ENCODE results near the gene MDH1.
"Not testable (repeated sequence)": the region's sequence is repeated elsewhere in the genome, so short reads cannot be mapped to it uniquely, and the experiment has no call there.

The MDH1 gene

GRCh38 chr2:63610525-63610924 lies 21.8 kb downstream of the MDH1 start:
- no peak overlapping the region for H3K27ac ChIP-seq
- TF ChIP-seq ZFX (IDR thresholded peaks at IDR 0.05; ENCODE audit: borderline replicate concordance): no peak
- TF ChIP-seq, protein P1, sequence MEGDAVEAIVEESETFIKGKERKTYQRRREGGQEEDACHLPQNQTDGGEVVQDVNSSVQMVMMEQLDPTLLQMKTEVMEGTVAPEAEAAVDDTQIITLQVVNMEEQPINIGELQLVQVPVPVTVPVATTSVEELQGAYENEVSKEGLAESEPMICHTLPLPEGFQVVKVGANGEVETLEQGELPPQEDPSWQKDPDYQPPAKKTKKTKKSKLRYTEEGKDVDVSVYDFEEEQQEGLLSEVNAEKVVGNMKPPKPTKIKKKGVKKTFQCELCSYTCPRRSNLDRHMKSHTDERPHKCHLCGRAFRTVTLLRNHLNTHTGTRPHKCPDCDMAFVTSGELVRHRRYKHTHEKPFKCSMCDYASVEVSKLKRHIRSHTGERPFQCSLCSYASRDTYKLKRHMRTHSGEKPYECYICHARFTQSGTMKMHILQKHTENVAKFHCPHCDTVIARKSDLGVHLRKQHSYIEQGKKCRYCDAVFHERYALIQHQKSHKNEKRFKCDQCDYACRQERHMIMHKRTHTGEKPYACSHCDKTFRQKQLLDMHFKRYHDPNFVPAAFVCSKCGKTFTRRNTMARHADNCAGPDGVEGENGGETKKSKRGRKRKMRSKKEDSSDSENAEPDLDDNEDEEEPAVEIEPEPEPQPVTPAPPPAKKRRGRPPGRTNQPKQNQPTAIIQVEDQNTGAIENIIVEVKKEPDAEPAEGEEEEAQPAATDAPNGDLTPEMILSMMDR (IDR thresholded peaks at IDR 0.05): no peak

- H3K27ac ChIP-seq: no peak overlapping the region
- TF ChIP-seq, protein P1 (IDR thresholded peaks at IDR 0.05): no peak
- no peak for TF ChIP-seq ZFX (IDR thresholded peaks at IDR 0.05; ENCODE audit: borderline replicate concordance)
These were observed 24.7 kb downstream of the MDH1 start for GRCh38 chr2:63613391-63613901.

DNA sequence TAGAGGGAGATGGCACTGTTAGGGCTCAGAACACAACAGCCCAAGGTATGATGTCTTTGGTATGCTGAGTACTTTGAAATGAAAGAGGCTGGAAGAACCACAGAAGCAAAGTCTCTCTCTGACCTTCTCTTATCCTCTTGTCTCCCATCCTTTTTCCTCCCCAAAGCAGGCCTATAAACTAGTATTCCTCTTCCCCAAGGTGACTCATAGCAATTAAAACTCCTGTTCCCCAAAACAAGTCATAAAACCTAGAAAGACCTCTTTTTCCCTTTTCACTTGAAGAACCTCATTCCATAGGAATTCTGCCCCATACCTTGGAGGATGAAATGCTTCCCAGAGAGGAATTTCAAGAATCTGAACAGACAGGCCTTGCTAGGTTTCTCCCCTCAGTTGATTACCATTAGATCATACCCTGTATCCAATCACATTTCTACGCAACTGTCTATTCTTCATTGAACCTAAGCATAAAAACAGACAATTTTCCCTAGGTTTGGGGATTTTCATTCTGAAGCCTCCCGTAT lies 25.7 kb downstream of the MDH1 start:
- TF ChIP-seq ZFX (IDR thresholded peaks at IDR 0.05; ENCODE audit: borderline replicate concordance): no peak
- TF ChIP-seq, protein P1 (IDR thresholded peaks at IDR 0.05): no peak
- no peak overlapping the region for H3K27ac ChIP-seq

DNA sequence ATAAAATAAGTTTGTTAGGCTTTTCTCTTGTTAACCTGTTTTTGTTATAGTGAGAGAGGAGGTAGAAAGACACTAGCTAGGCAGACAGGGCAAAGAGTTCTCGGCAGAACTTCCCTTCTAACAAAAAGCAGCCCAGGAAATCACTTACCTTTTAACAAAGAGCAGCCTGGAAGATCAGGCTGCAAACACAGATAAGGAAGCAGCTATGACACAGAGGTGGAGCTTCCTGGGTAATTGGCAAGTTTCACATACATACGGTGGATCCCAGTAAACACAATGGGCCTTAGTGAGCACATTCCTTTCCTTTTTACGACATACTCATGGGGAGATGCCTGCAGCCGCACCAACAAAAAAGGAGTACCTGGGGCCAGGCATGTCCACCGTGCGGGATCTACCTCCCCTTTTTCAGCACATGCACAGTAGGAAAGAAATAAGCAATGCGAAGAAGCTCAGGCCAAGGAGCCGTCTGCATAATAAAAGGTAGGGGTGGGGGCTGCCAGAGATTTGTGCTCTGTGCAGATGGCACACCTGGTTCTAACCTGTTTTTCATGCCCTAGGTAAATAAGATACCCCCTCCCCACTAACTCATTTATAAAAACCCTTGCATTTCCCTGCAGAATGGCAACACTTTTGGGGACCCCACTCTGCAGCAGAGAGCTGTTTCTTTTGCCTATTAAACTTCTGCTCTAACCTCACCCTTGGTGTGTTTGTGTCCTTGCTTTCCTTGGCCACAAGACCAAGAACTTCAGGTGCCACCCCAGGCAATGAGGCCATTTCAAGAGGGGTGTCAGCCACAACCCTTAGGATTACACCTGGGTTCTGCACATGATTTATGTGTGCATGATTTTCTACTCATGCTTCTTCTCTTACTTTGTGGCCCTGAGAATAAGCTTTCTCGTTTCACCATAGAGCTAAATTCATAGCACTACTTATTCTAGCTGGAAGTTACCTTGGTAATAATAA lies 26.5 kb downstream of the MDH1 start:
- H3K27ac ChIP-seq: no peak overlapping the region

DNA sequence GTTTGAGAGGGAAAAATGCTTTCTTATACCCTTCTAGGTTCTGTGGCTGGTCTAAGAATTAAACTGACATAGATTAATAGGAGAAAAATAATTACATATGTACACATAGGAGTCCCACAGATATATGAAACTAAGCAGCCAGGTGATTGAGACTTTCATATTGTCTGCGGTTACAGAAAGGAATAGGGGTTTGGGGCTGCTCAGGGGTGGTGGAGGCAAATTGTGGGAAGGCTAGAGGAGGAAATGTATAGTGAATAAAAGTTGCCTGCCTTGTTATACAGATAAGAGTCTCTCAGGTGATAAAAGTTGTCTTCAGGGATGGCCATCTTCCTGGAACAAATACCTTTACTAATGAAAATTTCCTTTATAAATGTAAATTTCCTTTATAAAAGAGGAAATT lies 28.6 kb downstream of the MDH1 start:
- H3K27ac ChIP-seq: no peak overlapping the region
- TF ChIP-seq ZFX (IDR thresholded peaks at IDR 0.05; ENCODE audit: borderline replicate concordance): no peak
- TF ChIP-seq, protein P1 (IDR thresholded peaks at IDR 0.05): no peak

More for the DNA sequence above, 26.5 kb downstream of the MDH1 start:
- no peak for TF ChIP-seq ZFX (IDR thresholded peaks at IDR 0.05; ENCODE audit: borderline replicate concordance)
- TF ChIP-seq, protein P1 (IDR thresholded peaks at IDR 0.05): no peak

DNA sequence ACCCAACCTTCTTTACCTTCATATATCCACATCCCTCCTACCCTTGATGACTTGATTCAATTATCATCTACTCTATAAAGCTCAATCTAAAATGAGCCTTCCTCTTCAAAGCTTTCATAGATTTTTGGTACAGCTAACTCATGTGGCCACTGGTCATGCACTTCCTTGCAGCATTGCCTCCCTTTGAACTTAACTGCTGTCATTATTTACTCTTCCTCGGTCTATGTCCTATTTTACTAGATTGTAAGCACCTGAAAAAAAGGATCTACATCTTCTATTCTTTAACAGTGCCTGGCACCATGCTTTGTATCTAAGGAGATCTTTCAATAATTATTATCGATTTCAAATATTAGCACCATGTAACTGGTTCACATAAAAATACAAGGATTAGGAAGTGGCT lies 30.6 kb downstream of the MDH1 start:
- H3K27ac ChIP-seq: no peak overlapping the region
- TF ChIP-seq, protein P1 (IDR thresholded peaks at IDR 0.05): no peak
- TF ChIP-seq ZFX (IDR thresholded peaks at IDR 0.05; ENCODE audit: borderline replicate concordance): no peak

GRCh38 chr2:63622751-63623150 lies 34.0 kb downstream of the MDH1 start:
- TF ChIP-seq, protein P1 (IDR thresholded peaks at IDR 0.05): no peak
- no peak for TF ChIP-seq ZFX (IDR thresholded peaks at IDR 0.05; ENCODE audit: borderline replicate concordance)
- no peak overlapping the region for H3K27ac ChIP-seq

DNA sequence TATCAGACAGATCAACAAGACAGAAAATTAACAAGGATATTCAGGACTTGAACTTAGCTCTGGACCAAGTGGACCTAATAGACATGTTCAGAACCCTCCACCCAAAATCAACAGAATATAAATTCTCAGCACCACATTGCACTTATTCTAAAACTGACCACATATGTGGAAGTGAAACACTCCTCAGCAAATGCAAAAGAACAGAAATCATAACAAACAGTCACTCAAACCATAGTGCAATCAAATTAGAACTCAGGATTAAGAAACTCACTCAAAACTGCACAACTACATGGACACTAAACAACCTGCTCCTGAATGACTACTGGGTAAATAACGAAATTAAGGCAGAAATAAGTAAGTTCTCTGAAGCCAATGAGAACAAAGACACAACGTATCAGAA lies 35.0 kb downstream of the MDH1 start:
- H3K27ac ChIP-seq: not testable (repeated sequence)

Data from 22Rv1 (cell line).